DND-41 (cell line): ENCODE data around the gene HM13.
A peak's percentile ranks its signal among the peaks of the same experiment; 100 is the strongest.
"Not testable (repeated sequence)": the region's sequence is repeated elsewhere in the genome, so short reads cannot be mapped to it uniquely, and the experiment has no call there.

ENCODE experiments used
- ATAC-seq: fragments of 200-7000 bp; cut with Tn5 transposase; 3 replicates; pipeline ENCODE4 v1.9.1; 2021; ENCODE audit warnings: low read depth; ENCODE audit not compliant: insufficient read depth
- DNase-seq: peaks from one replicate; pipeline ENCODE4 v3.0.0-alpha.2; 2020
- H2AFZ ChIP-seq: 2 replicates; pipeline ENCODE4 v1.6.0; 2012; ENCODE audit warnings: low read depth, low read length
- H3K27ac ChIP-seq: 2 replicates; pipeline ENCODE4 v1.5.1; 2012; ENCODE audit warnings: low read length, inconsistent platforms
- H3K27me3 ChIP-seq: fragments of 200-600 bp; sonication (generic); 2 replicates; pipeline ENCODE4 v1.6.0; 2012; ENCODE audit warnings: low read length, mild to moderate bottlenecking, inconsistent platforms; ENCODE audit not compliant: insufficient read depth, poor library complexity
- H3K36me3 ChIP-seq: 2 replicates; pipeline ENCODE4 v1.5.1; 2012; ENCODE audit warnings: low read length, inconsistent platforms; ENCODE audit not compliant: insufficient read depth
- H3K4me1 ChIP-seq: 2 replicates; pipeline ENCODE4 v1.5.1; 2012; ENCODE audit warnings: mild to moderate bottlenecking, low read length; ENCODE audit not compliant: insufficient read depth
- H3K4me2 ChIP-seq: 2 replicates; pipeline ENCODE4 v1.6.0; 2012; ENCODE audit warnings: mild to moderate bottlenecking, moderate library complexity, low read length, inconsistent platforms; ENCODE audit not compliant: insufficient read depth
- H3K4me3 ChIP-seq, 2 experiments: fragments of 200-600 bp in 1 of 2; shearing (Covaris generic) in 1 of 2; 2 replicates each; pipeline ENCODE4 v1.5.1; 2012 to 2016; ENCODE audit warnings: inconsistent platforms in 2 of 2, low read length in 2 of 2, mild to moderate bottlenecking in 2 of 2, low read depth in 1 of 2, moderate library complexity in 1 of 2
- H3K79me2 ChIP-seq: 2 replicates; pipeline ENCODE4 v1.6.0; 2012; ENCODE audit warnings: low read length, inconsistent platforms; ENCODE audit not compliant: insufficient read depth
- H3K9ac ChIP-seq: 2 replicates; pipeline ENCODE4 v1.6.0; 2012; ENCODE audit warnings: low read depth, mild to moderate bottlenecking, inconsistent platforms, low read length, moderate library complexity
- H3K9me3 ChIP-seq: 2 replicates; pipeline ENCODE4 v1.5.1; 2012; ENCODE audit warnings: low read length, moderate library complexity, mild to moderate bottlenecking, inconsistent platforms; ENCODE audit not compliant: insufficient read depth, severe bottlenecking
- H4K20me1 ChIP-seq: 2 replicates; pipeline ENCODE4 v1.6.0; 2012; ENCODE audit warnings: low read length; ENCODE audit not compliant: insufficient read depth
- EZH2 ChIP-seq: IDR thresholded peaks from 3 replicates; pipeline ENCODE4 v1.6.1; 2012; ENCODE audit warnings: borderline replicate concordance, low read depth, mild to moderate bottlenecking, moderate library complexity, low read length, inconsistent platforms; ENCODE audit not compliant: severe bottlenecking
- TF ChIP-seq, protein P1 (sequence below): IDR thresholded peaks from 2 replicates; pipeline ENCODE4 v1.5.1; 2012; ENCODE audit warnings: borderline replicate concordance, low read length, moderate library complexity, mild to moderate bottlenecking; ENCODE audit not compliant: poor library complexity, severe bottlenecking; ENCODE audit errors: extremely low read depth

HM13 gene

DNA sequence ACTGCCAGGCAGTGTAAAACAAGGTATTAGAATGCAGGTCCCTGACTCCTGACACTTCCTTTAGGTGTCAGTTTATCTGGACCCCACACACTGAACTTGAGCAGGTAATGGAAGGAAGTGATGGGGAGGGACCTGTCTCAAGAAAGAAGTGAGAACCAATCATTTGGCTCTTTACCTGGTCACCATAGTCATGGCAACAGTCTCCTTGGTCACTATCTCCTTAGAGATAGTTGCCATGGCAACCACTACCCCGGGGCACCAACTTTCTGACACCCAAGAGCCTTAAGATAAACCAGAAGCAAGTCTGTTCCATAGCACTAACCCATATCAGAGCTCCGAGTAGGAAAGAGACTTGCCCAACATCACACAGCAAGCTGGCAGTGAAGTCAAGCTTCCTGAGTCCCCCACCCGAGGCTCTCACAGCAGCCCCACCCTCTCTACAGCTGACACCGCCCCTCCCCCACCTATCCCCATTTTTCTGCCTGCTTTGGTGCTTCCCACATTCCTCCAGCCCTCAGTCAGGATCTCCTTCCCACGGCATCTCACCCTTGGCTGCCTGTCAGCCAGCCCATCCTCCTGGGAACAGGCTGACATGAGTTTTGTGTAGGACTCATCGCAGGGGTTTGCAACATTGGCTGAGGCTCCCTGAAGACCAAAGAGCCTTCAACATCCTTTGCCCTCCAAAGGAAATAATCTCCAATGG lies 16.3 kb upstream of the HM13 start:
- no peak overlapping the region for H3K27ac ChIP-seq
- DNase-seq, result no peak
- TF ChIP-seq, protein P1, sequence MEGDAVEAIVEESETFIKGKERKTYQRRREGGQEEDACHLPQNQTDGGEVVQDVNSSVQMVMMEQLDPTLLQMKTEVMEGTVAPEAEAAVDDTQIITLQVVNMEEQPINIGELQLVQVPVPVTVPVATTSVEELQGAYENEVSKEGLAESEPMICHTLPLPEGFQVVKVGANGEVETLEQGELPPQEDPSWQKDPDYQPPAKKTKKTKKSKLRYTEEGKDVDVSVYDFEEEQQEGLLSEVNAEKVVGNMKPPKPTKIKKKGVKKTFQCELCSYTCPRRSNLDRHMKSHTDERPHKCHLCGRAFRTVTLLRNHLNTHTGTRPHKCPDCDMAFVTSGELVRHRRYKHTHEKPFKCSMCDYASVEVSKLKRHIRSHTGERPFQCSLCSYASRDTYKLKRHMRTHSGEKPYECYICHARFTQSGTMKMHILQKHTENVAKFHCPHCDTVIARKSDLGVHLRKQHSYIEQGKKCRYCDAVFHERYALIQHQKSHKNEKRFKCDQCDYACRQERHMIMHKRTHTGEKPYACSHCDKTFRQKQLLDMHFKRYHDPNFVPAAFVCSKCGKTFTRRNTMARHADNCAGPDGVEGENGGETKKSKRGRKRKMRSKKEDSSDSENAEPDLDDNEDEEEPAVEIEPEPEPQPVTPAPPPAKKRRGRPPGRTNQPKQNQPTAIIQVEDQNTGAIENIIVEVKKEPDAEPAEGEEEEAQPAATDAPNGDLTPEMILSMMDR, result no peak
- no peak for TF ChIP-seq EZH2

DNA sequence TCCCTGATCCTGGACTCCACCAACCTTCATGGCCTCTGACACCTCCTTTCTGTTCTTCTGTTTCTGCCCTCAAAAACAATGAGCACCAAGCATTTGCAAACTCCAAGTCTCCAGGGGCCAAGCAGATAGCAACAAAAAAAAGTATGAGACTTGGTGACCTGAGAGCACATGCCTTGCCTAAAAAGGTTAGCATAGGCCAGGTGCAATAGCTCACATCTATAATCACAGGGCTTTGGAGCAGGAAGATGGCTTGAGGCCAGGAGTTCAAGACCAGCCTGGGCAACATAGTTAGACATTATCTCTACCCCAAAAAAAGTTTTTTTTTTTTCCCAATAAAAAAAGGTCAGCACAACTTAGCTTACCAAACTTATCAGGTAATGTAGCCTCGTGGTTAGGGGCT lies 13.7 kb upstream of the HM13 start:
- H3K36me3 ChIP-seq, result no peaks in the 10 kb centered on the region
- H3K27me3 ChIP-seq, result peaks cover 6% of the 10 kb centered on the region
- no peaks in the 10 kb centered on the region for H4K20me1 ChIP-seq
- no peak overlapping the region for H3K9ac ChIP-seq
- H3K27ac ChIP-seq, result no peak overlapping the region
- ATAC-seq (no peak), DNase-seq (no peak)
- H3K79me2 ChIP-seq, result no peaks in the 10 kb centered on the region
- H3K4me2 ChIP-seq, result no peak overlapping the region
- no peaks in the 10 kb centered on the region for H3K9me3 ChIP-seq
- TF ChIP-seq, protein P1, result no peak
- TF ChIP-seq EZH2, result no peak
- no peak overlapping the region for H3K4me3 ChIP-seq
- no peaks in the 10 kb centered on the region for H3K4me1 ChIP-seq
- no peak overlapping the region for H2AFZ ChIP-seq

More for the DNA sequence above, 16.3 kb upstream of the HM13 start:
- H4K20me1 ChIP-seq, result no peaks in the 10 kb centered on the region
- no peak for ATAC-seq
- no peak overlapping the region for H3K4me2 ChIP-seq
- peaks cover 6% of the 10 kb centered on the region for H3K27me3 ChIP-seq
- no peak overlapping the region for H3K9ac ChIP-seq
- no peak overlapping the region for H3K4me3 ChIP-seq
- H3K9me3 ChIP-seq, result no peaks in the 10 kb centered on the region
- no peaks in the 10 kb centered on the region for H3K36me3 ChIP-seq
- H2AFZ ChIP-seq, result no peak overlapping the region
- H3K4me1 ChIP-seq, result no peaks in the 10 kb centered on the region
- no peaks in the 10 kb centered on the region for H3K79me2 ChIP-seq

DNA sequence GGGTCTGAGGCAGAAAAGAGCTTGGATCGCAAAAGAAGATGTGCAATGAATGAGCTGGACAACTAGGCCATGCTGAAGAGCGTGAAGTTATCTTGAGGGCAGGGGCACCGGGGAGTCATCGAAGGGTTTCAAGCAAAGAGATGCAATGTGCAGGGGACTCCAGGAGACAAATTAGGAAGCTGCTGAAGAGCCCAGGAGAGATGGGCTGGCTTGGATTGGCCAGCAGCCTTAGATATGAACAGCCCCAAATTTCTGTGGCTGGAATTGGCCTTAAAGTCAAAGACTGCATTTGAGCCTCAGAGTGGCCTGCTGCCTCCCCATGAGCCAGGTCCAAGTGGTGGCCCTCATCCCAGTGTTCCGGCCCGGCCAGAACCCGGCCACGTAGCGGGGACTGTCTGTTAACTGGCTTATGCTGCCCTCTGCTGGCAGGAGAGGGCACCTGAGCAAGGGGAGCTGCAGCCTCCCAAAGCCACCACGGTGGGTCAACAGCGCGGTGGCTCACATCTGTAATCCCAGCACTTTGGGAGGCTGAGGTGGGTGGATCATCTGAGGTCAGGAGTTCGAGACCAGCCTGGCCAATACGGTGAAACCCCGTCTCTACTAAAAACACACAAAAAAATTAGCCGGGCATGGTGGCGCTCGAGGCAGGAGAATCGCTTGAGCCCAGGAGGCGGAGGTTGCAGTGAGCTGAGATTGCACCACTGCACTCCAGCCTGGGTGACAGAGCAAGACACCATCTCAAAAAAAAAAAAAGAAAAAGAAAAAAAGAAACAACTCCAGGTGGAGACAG lies 11.2 kb upstream of the HM13 start:
- H3K9ac ChIP-seq, H3K79me2 ChIP-seq, H3K4me2 ChIP-seq, H3K27ac ChIP-seq, H2AFZ ChIP-seq, H4K20me1 ChIP-seq, H3K36me3 ChIP-seq, H3K9me3 ChIP-seq, H3K4me1 ChIP-seq, H3K27me3 ChIP-seq, H3K4me3 ChIP-seq: not testable (repeated sequence)
- TF ChIP-seq, protein P1, result peak; percentile 89
- ATAC-seq, result peak; percentile 95
- peak; percentile 68 for DNase-seq
